HepG2 (cell line): ENCODE measurements around the gene THEM5. TPM values are rescaled to one million over a fixed set of nuclear protein-coding genes. Genes with fewer than 3 reads are reported as not detected.

Experiments used
- ATAC-seq: fragments of 200-7000 bp; cut with Tn5 transposase; 3 replicates; pipeline ENCODE4 v1.9.1; 2020; ENCODE audit warnings: mild to moderate bottlenecking, moderate library complexity
- BruUV-seq: library from RNA; stranded (reverse); fragments of 400-500 nt; replicated peaks from 2 replicates; lab custom pipeline; 2021; lab: Mats Ljungman, UMichigan
- CTCF ChIA-PET: fragments of 300-600 bp; formaldehyde crosslinking; extraction: SDS; loops from one replicate; lab custom pipeline; 2021; ENCODE audit warnings: low total read pairs, inconsistent platforms, low intra/inter-chr PET ratio; lab: Yijun Ruan, JAX
- POLR2A ChIA-PET: fragments of 350-600 bp; sonication (Branson Sonifier 250); formaldehyde crosslinking; loops from one replicate; lab custom pipeline; 2020; ENCODE audit warnings: antibody characterized with exemption, inconsistent platforms; lab: Yijun Ruan, JAX
- DNase-seq: peaks from one replicate; pipeline ENCODE4 v3.0.0-alpha.2; 2015; ENCODE audit warnings: low spot score
- FAIRE-seq: peaks from 3 replicates; lab custom pipeline; 2011; peaks lifted over from hg19 to GRCh38; lab: Jason Lieb, UNC
- H2AFZ ChIP-seq: one replicate; pipeline ENCODE4 v1.6.1; 2011; ENCODE audit warnings: low read length, inconsistent platforms
- H3K27ac ChIP-seq: fragments of 300-600 bp; 3 replicates; pipeline ENCODE4 v1.8.0; 2011; ENCODE audit warnings: mixed run types, mild to moderate bottlenecking, mixed read lengths, low read length, inconsistent platforms; ENCODE audit not compliant: insufficient read depth; ENCODE audit errors: extremely low read length
- H3K27me3 ChIP-seq, 2 experiments: fragments of 200-600 bp in 1 of 2; 2 replicates in 1 of 2; 3 replicates in 1 of 2; pipeline versions ENCODE4 v1.6.0 to v1.8.0; 2011; ENCODE audit warnings: low read length in 2 of 2, mild to moderate bottlenecking in 2 of 2, moderate library complexity in 2 of 2, inconsistent platforms in 1 of 2; ENCODE audit not compliant: insufficient read depth in 2 of 2, control insufficient read depth in 1 of 2
- H3K36me3 ChIP-seq, 2 experiments: fragments of 200-600 bp in 1 of 2; replicated peaks in 1 of 2; 2 replicates in 1 of 2; 3 replicates in 1 of 2; pipeline versions ENCODE4 v1.5.1 to v1.8.0; 2011; ENCODE audit warnings: low read length in 2 of 2, inconsistent platforms in 1 of 2; ENCODE audit not compliant: insufficient read depth in 2 of 2, control insufficient read depth in 1 of 2
- H3K4me1 ChIP-seq: 2 replicates; pipeline ENCODE4 v1.5.1; 2012; ENCODE audit warnings: low read length, inconsistent platforms; ENCODE audit not compliant: insufficient read depth
- H3K4me2 ChIP-seq: 2 replicates; pipeline ENCODE4 v1.6.0; 2011; ENCODE audit warnings: low read depth, low read length, inconsistent platforms
- H3K4me3 ChIP-seq, 3 experiments: fragments of 200-600 bp in 1 of 3; sonication (generic), shearing (Covaris generic) in 1 of 3; replicated peaks in 1 of 3; 2 replicates each; pipeline ENCODE4 v1.5.1; 2011 to 2016; ENCODE audit warnings: low read length in 3 of 3, inconsistent platforms in 2 of 3, low read depth in 2 of 3, mild to moderate bottlenecking in 2 of 3, control low read depth in 1 of 3, mixed read lengths in 1 of 3; ENCODE audit not compliant: insufficient read depth in 1 of 3
- H3K79me2 ChIP-seq: one replicate; pipeline ENCODE4 v1.6.1; 2011; ENCODE audit warnings: low read length, inconsistent platforms; ENCODE audit not compliant: insufficient read depth
- H3K9ac ChIP-seq: 2 replicates; pipeline ENCODE4 v1.6.0; 2011; ENCODE audit warnings: mild to moderate bottlenecking, low read depth, low read length, inconsistent platforms; ENCODE audit not compliant: insufficient read depth
- H3K9me3 ChIP-seq: 2 replicates; pipeline ENCODE4 v1.5.1; 2012; ENCODE audit warnings: mild to moderate bottlenecking, low read length
- H4K20me1 ChIP-seq: 2 replicates; pipeline ENCODE4 v1.6.0; 2011; ENCODE audit warnings: inconsistent platforms, mild to moderate bottlenecking, low read length, moderate library complexity; ENCODE audit not compliant: insufficient read depth
- CAMTA2 ChIP-seq: sonication (generic); formaldehyde crosslinking; IDR thresholded peaks from 2 replicates; pipeline ENCODE4 v1.4.0; 2020; ENCODE audit warnings: mild to moderate bottlenecking, missing genetic modification reagents, borderline replicate concordance
- FOXA3 ChIP-seq: IDR thresholded peaks from 2 replicates; pipeline ENCODE4 v1.6.1; 2016; ENCODE audit warnings: missing genetic modification reagents, missing compliant biosample characterization
- MTA1 ChIP-seq: sonication (generic); formaldehyde crosslinking; IDR thresholded peaks from 2 replicates; pipeline ENCODE4 v1.4.0; 2020; ENCODE audit warnings: missing genetic modification reagents, mild to moderate bottlenecking, borderline replicate concordance
- PRPF4 ChIP-seq: fragments of 200-400 bp; formaldehyde crosslinking; IDR thresholded peaks from 2 replicates; pipeline ENCODE4 v1.6.1; 2016; ENCODE audit warnings: low read length, low read depth; ENCODE audit not compliant: poor library complexity, severe bottlenecking
- RBM39 ChIP-seq: fragments of 200-400 bp; formaldehyde crosslinking; IDR thresholded peaks from one replicate; pipeline ENCODE4 v1.6.1; 2018; ENCODE audit warnings: antibody characterized with exemption, mild to moderate bottlenecking, low read depth, low read length; ENCODE audit not compliant: poor library complexity, severe bottlenecking
- SYNCRIP ChIP-seq: fragments of 200-400 bp; formaldehyde crosslinking; IDR thresholded peaks from 2 replicates; pipeline ENCODE4 v1.6.1; 2018; ENCODE audit warnings: mild to moderate bottlenecking, low read depth, low read length; ENCODE audit not compliant: insufficient read depth
- ZNF33A ChIP-seq: sonication (generic); formaldehyde crosslinking; IDR thresholded peaks from 2 replicates; pipeline ENCODE4 v1.5.1; 2020; ENCODE audit warnings: missing genetic modification reagents, mild to moderate bottlenecking, moderate library complexity, borderline replicate concordance
- ZNF660 ChIP-seq: sonication (generic); formaldehyde crosslinking; IDR thresholded peaks from 2 replicates; pipeline ENCODE4 v1.5.1; 2020; ENCODE audit warnings: mild to moderate bottlenecking, low read depth, missing genetic modification reagents, borderline replicate concordance
- ZNF772 ChIP-seq: sonication (generic); formaldehyde crosslinking; IDR thresholded peaks from 2 replicates; pipeline ENCODE4 v1.5.0; 2020; ENCODE audit warnings: mild to moderate bottlenecking, missing genetic modification reagents
- ZNF773 ChIP-seq: sonication (generic); formaldehyde crosslinking; IDR thresholded peaks from 2 replicates; pipeline ENCODE4 v1.4.0; 2020; ENCODE audit warnings: missing genetic modification reagents, borderline replicate concordance
- WGBS: methylation state at CpG from one replicate; pipeline ENCODE4 v1.1.6; 2017; ENCODE audit warnings: low lambda C conversion rate; 5-methylcytosine and 5-hydroxymethylcytosine counted together
- in situ Hi-C: cut with HindIII; loops from 2 replicates; pipeline ENCODE4 v1.10.0; 2017; ENCODE audit warnings: low pct_unique_long_range_greater_than_20kb; ENCODE audit not compliant: extremely low pct_ligation_motif_present
- intact Hi-C: fragments of 100-400 bp; cut with micrococcal nuclease; formaldehyde crosslinking; loops from one replicate; pipeline ENCODE4 v1.10.0; 2022; ENCODE audit not compliant: unreplicated experiment
- polyA plus RNA-seq, 8 experiments: library from polyadenylated mRNA; depleted of rRNA in 3 of 8; stranded (reverse) in 7 of 8; unstranded in 1 of 8; fragments of >200 nt; fragmentation: Illumina TruSeq in 4 of 8; extraction: Trizol in 4 of 8; gene quantifications; 2 replicates each; pipeline versions ENCODE4 v1.2.1 to v1.2.3, GENCODE V29; 2011 to 2016; ENCODE audit warnings: low read depth in 4 of 8, missing spikeins in 1 of 8, mixed read lengths in 1 of 8; ENCODE audit not compliant: insufficient read depth in 1 of 8
- total RNA-seq, 5 experiments: library from RNA; depleted of rRNA; stranded (reverse); fragments of >200 nt; fragmentation: Illumina TruSeq; extraction: Trizol; gene quantifications; 2 replicates each; pipeline ENCODE4 v1.2.3, GENCODE V29; 2016; ENCODE audit warnings: low read depth in 1 of 5
- TF ChIP-seq, protein P1 (sequence below): sonication (generic); formaldehyde crosslinking; IDR thresholded peaks from 2 replicates; pipeline ENCODE4 v1.9.0; 2021; ENCODE audit warnings: missing genetic modification reagents, mild to moderate bottlenecking, borderline replicate concordance
- TF ChIP-seq, protein P2 (sequence below): sonication (generic); formaldehyde crosslinking; IDR thresholded peaks from 2 replicates; pipeline ENCODE4 v1.5.1; 2020; ENCODE audit warnings: mild to moderate bottlenecking, missing genetic modification reagents, moderate library complexity
- TF ChIP-seq, protein P3 (sequence below): sonication (generic); formaldehyde crosslinking; conservative IDR thresholded peaks from 2 replicates; pipeline ENCODE4 v1.8.0; 2022; ENCODE audit warnings: low read depth, missing genetic modification reagents
- TF ChIP-seq, protein P4 (sequence below): sonication (generic); formaldehyde crosslinking; IDR thresholded peaks from 2 replicates; pipeline ENCODE4 v1.5.0; 2020; ENCODE audit warnings: missing genetic modification reagents

Gene THEM5
- total and polyA plus RNA-seq, 2 of the 13 experiments (the other 11 are each of a cell fraction or from before 2014, with no cell fraction given): not detected

DNA sequence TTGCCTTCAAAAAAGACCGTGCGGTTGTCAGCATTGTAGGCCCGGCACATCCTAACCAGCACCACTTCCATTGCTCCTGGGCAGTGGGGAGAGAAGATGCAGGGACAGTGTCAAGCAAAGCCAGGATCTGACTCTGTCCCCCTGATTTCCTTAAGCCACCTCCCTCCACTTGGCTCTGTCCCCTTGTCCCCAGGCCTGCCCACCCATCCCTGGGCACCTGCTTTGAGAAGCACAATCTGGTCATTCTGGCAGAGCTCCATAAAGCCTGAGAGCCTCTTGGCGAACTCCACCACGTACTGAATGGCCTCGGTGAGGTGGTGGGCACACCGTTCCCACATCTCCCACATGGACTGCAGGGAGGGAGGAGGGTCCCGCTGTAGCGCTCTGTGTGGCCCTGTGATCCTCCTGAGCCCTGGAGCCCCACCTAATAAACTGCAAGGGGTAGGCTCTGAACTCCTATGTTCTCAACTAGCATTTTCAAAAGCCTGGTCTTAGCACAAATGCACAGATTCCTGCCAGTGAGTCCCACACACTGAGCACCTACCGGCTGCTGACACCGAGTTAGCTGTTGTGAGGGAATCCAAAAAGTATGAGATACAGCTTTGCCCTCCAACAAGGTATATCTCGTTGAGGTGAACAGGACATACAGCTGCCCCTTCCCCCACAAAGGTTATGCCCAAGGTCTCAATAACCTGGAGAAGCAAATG is 40.1 kb downstream of the THEM5 start:
- Histone ChIP-seq H3K4me3 (no peak overlapping the region), H3K27me3 (no peaks in the 10 kb centered on the region), H3K9ac (no peak overlapping the region), H3K36me3 (no peaks in the 10 kb centered on the region), H3K27ac (no peak overlapping the region), H3K4me2 (no peak overlapping the region), H3K9me3 (no peaks in the 10 kb centered on the region), H2AFZ (no peak overlapping the region), H3K79me2 (no peaks in the 10 kb centered on the region), H3K4me1 (peaks cover 11% of the 10 kb centered on the region; the same call in 1 of the 2 replicates), H4K20me1 (no peaks in the 10 kb centered on the region)
- TF ChIP-seq RBM39 (no peak), ZNF772 (CRISPR knock-in tag) (no peak), CAMTA2 (CRISPR knock-in tag) (no peak), ZNF773 (CRISPR knock-in tag) (no peak), PRPF4 (no peak), FOXA3 (no peak), SYNCRIP (no peak), ZNF33A (CRISPR knock-in tag) (no peak), ZNF660 (CRISPR knock-in tag) (no peak), MTA1 (CRISPR knock-in tag) (no peak)
- TF ChIP-seq, protein P1, sequence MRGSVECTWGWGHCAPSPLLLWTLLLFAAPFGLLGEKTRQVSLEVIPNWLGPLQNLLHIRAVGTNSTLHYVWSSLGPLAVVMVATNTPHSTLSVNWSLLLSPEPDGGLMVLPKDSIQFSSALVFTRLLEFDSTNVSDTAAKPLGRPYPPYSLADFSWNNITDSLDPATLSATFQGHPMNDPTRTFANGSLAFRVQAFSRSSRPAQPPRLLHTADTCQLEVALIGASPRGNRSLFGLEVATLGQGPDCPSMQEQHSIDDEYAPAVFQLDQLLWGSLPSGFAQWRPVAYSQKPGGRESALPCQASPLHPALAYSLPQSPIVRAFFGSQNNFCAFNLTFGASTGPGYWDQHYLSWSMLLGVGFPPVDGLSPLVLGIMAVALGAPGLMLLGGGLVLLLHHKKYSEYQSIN (CRISPR knock-in tag): no peak
- TF ChIP-seq, protein P2, sequence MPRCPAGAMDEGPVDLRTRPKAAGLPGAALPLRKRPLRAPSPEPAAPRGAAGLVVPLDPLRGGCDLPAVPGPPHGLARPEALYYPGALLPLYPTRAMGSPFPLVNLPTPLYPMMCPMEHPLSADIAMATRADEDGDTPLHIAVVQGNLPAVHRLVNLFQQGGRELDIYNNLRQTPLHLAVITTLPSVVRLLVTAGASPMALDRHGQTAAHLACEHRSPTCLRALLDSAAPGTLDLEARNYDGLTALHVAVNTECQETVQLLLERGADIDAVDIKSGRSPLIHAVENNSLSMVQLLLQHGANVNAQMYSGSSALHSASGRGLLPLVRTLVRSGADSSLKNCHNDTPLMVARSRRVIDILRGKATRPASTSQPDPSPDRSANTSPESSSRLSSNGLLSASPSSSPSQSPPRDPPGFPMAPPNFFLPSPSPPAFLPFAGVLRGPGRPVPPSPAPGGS (CRISPR knock-in tag): no peak
- TF ChIP-seq, protein P3, sequence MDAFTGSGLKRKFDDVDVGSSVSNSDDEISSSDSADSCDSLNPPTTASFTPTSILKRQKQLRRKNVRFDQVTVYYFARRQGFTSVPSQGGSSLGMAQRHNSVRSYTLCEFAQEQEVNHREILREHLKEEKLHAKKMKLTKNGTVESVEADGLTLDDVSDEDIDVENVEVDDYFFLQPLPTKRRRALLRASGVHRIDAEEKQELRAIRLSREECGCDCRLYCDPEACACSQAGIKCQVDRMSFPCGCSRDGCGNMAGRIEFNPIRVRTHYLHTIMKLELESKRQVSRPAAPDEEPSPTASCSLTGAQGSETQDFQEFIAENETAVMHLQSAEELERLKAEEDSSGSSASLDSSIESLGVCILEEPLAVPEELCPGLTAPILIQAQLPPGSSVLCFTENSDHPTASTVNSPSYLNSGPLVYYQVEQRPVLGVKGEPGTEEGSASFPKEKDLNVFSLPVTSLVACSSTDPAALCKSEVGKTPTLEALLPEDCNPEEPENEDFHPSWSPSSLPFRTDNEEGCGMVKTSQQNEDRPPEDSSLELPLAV (CRISPR knock-in tag): no peak
- TF ChIP-seq, protein P4, sequence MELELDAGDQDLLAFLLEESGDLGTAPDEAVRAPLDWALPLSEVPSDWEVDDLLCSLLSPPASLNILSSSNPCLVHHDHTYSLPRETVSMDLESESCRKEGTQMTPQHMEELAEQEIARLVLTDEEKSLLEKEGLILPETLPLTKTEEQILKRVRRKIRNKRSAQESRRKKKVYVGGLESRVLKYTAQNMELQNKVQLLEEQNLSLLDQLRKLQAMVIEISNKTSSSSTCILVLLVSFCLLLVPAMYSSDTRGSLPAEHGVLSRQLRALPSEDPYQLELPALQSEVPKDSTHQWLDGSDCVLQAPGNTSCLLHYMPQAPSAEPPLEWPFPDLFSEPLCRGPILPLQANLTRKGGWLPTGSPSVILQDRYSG (CRISPR knock-in tag): no peak
- ChIA-PET CTCF (no interaction called here), POLR2A (no interaction called here)
- in situ Hi-C loops: no loop called here
- DNase-seq (no peak), FAIRE-seq (no peak), ATAC-seq (no peak)
- 81% methylated on average over 6 of the region's 12 CpGs for WGBS
- BruUV-seq: no TSS peak
- intact Hi-C loops: no loop called here
